ENCODE data around the gene TRAF3.

GRCh38 chr14:102882226-102882906 lies 105.1 kb downstream of the TRAF3 start:
- TF ChIP-seq CTCF (IDR thresholded peaks at IDR 0.05; ENCODE audit: borderline replicate concordance, extremely low read depth, low read length, poor library complexity, severe bottlenecking): no peak
- TF ChIP-seq EZH2 (IDR thresholded peaks at IDR 0.05; ENCODE audit: borderline replicate concordance, low read depth, low read length, severe bottlenecking): no peak

All from DND-41 (cell line).